Stimulated activated CD4-positive, alpha-beta T cell treated with anti-CD3 and anti-CD28 coated beads, Interleukin-15, amount 100 ng/mL, for 48 hours (primary cell): Measurements from ENCODE around the gene GPD1L.
"Not testable (repeated sequence)": the region's sequence is repeated elsewhere in the genome, so short reads cannot be mapped to it uniquely, and the experiment has no call there.

ENCODE experiments used
- DNase-seq, 2 donors: peaks; one replicate each; pipeline ENCODE4 v3.0.0-alpha.2; 2020; ENCODE audit warnings: low read depth in 2 of 2

GPD1L gene

DNA sequence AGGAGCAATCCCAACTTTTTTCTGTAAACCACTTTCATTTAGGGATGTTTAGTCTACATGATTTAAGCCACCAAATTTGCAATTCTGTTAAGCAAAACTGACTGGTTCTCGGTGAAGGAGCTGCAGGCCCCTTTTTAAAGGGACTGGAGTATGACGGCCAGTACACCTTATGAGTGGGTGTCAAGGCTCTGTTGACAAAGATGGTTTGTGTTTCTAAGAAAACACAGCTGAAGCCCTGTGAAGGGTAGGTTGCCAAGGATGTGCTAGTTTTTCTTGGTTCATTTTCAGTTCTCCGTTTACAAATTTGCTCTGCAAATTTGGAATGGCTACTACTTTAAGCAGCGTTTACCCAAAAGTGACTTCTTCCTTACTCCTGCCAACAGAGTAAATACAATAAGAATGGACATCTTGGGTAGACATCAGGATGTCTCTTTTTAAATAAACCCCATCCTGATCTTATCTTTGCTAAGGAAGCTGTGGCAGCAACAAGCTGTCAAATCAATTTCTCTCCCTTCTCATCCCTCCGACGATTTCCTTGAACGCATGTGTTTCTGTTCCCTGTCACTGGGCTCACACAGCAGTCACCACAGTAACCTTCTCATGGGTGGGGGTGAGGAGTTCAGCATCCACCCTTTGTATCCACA lies 73.8 kb downstream of the GPD1L start:
- DNase-seq = no peak

DNA sequence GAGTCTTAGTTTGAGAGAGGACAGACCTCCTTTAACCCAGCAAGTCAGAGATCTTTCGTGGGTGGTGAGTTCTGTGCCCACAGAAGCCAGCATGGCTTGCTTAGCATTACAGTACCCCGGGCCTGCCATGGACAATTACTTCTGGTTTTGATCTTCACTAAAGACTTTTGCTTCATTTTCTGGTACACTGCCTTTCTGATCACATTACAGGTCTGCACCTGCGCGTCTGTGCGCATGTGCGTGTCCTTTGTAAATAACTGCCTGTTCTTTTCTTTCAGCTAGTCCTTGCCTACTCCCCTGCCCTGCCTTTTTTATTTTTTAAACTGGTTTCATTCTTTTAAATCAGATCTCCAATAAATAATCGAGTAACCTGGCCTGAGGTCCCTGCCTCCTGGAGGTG lies 74.9 kb downstream of the GPD1L start:
- DNase-seq = no peak

DNA sequence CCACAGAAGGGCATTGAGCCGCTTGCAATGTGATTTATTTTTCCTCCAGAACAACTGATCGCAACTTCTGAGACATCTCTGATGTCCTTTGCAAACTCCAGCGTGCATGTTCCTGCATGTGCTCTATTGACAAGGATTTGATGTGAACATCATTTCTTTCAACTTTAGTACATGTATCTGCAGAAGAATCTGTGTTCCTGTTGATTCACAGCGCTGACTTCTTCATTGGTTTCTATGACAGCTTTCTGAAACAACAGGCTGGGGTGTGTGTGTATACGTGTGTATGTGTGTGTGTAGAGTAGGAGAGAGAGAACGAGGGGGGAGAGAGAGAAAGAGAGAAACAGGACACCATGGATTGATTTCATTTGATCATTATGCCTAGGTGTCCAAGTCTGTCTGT lies 75.4 kb downstream of the GPD1L start:
- DNase-seq = no peak

DNA sequence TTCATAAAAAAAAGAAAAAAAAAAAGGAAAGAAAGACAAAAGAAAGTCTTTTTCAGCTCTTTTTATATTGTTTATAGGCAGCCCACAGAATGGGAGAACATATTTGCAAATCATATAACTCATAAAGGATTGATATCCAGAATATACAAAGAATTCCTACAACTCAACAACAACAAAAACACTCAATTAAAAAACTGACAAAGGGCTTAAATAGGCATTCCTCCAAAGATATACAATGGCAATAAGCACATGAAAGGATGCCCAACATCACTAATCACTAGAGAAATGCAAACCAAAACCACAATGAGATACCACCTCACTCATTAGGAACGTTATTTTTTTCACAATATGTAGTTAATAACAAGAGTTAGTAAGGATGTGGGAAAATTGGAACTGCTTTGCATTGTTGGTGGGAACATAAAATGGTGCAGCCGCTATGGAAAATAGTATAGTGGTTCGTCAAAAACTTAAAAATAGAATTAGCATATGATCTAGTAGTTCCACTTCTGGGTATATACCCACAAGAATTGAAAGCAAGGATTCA lies 77.8 kb downstream of the GPD1L start:
- DNase-seq = no peak

DNA sequence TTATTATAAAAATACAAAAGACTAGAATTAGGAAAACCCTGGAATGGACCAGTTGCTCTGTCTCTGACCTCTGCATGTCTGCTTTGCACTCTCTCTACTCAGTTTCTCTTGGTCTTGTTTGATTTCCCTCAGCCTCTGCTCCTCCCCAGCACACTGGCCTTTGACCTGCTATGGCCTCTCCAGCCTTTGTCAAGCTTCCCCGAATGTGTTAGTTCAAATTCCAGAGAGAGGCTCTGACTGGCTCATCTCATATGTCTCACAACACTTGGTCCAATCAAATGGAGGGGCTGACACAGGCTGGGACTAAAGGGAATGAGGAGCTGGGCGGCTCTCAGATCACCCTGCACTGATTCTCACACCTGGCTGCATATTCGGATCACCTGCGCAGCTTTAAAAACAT lies 79.7 kb downstream of the GPD1L start:
- no peak for DNase-seq

DNA sequence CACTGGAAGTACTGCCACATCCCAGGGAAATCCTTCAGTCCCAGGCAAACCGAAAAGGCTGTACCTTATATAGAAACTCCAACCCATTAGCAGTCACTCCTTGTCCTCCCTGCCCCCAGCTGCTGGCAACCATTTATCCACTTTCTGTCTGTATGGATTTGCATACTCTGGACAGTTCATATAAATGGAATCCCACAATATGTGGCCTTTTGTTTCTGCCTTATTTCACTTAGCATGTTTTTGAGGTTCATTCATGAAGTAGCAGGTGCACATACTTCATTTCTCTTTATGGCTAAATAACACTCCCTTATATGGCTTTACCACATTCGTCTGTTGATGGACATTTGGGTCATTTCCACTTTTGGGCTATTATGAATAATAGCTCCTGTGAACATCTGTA lies 80.5 kb downstream of the GPD1L start:
- DNase-seq = no peak

DNA sequence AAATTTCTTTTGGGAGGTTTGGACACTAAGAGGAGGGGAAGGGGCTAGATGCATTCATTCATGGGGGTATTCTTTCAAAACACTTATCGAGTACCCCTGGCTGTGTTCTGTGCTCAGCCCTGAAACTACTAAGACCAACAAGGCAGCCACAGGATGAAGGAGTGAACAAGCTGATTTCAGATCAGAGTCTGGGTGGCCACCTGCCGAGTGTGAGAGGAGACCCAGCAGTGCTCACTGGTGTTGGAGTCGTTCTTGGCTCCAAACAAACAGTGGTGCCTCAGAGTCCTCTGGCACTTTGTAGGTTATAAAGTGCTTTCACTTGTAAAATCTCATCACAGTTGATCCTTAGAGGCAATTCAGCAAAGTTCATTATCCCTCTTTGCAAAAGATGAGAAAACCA lies 83.3 kb downstream of the GPD1L start:
- no peak for DNase-seq

DNA sequence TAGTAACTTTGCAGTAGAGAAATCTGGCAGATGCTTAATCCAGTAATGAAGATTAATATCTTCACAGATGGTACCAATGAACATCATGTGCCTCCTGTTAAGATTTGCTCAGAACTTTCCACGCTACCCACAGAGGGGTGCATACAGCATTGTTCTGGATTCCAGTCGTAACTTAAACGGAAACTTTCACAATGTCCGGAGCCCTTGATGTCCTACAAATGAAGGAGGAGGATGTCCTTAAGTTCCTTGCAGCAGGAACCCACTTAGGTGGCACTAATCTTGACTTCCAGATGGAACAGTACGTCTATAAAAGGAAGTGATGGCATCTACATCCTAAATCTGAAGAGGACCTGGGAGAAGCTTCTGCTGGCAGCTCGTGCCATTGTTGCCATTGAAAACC lies 84.1 kb downstream of the GPD1L start:
- DNase-seq = not testable (repeated sequence)

DNA sequence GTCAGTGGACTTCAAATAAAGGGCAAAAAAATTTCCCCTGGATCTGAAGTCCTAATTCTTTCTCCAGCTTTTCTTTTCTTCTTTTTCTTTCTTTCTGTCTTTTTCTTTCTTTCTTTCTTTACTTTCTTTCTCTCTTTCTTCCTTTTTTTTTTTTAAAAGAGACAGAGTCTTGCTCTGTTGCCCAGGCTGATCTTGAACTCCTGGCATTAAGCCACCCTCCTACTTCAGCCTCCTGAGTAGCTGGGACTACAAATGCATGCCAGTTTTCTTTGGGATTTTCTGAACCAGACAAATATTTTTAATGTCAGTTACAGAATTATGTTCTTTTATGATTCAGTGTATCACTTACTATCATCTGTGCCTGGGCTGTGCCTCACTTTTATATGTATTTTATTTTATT lies 86.7 kb downstream of the GPD1L start:
- DNase-seq = no peak

DNA sequence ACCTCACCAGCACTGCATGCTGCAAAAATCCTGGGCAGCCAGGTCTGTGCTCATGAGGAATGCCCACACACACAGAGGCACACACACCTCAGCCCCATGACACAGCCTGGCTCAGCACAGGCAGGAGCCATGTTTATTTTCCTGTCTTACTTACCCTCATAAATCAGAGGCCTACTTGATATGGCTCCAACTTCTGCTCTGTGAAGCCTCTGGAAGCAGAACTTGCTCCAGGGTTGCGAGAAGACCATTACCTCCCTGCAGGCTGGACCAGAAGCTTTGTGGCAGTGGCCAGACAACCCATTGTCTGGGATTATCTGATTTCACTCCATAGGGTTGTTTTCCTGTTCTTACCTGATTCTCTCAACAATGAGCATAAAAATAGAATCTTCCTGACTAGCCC lies 88.2 kb downstream of the GPD1L start:
- no peak for DNase-seq

DNA sequence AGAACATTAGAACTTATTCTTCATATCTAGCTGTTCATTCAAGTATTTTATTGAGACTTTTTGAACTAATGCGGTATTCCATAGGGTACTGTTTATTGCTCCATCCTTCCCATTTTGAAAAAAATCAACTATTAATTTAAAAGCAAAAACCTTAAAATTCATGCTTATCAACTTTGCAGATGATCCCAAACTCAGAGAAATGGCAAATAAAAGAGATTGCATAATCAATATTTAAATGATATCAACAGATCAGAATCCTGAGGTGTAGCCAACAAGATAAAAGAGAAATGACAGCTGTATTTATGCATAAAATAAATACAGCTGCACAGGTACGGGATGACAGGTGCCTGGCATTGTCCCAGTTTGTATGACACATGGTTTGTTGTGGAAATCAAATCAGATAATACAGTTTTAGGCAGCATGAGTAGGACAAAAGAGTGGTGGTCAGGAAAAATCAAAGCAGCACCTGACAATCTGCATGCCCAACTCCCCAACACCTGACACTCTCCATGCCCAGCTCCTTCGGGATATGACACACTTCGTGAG lies 89.6 kb downstream of the GPD1L start:
- no peak for DNase-seq

DNA sequence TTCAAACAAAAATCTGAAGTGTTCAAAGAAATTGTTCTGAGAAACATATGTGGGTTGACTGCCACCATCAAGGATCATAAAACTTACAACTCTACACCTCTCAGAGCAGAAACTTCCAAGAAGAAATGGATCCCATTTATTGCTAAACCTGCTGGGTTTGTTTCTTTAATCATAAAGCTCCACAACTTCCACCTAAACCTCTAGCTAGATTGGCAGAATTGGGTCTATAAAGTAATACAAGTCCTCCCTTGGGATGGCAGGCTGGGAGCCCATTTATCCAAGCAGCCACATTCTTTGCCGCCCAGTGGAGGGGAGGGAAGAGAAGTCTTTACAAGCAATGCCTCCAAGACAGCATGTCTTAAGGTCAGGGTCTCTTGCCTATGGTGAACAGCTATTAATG lies 91.6 kb downstream of the GPD1L start:
- DNase-seq = no peak

DNA sequence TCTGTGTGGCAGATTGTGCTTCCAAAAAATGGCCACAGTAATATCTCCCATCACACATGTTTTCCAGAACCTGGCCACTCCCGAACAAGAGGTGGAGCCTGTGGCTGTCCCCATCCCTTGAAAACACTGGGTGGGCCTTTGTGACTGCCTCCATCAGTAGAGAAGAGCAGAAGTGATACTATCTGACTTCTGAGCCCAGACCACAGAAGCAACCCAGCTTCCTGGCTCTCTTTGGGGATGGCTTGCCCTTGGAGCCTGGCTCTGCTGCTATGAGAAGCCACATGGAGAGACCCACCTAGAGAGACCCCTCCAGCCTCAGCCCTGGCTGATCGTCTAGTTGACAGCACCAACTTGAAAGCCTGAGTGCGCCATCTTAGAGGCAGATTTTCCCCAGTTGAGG lies 92.3 kb downstream of the GPD1L start:
- DNase-seq = no peak

DNA sequence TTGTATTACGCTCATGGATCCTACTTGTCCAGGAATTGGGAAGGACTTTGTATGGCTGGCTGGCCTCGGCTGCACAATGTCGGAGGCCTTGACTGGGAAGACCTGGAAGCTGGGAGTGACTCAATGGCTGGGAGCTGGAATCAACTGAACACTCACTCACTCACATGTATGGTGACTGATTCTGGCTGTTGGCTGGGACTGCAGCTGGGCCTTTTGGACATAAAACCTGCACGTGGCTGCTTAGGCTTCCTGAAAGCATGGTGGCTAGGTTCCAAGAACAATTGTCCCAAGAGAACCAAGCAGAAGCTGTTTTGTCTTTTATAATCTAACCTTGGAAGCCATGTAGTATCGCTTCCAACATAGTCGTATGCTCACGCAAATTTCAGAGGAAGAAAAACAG lies 94.1 kb downstream of the GPD1L start:
- DNase-seq = no peak

DNA sequence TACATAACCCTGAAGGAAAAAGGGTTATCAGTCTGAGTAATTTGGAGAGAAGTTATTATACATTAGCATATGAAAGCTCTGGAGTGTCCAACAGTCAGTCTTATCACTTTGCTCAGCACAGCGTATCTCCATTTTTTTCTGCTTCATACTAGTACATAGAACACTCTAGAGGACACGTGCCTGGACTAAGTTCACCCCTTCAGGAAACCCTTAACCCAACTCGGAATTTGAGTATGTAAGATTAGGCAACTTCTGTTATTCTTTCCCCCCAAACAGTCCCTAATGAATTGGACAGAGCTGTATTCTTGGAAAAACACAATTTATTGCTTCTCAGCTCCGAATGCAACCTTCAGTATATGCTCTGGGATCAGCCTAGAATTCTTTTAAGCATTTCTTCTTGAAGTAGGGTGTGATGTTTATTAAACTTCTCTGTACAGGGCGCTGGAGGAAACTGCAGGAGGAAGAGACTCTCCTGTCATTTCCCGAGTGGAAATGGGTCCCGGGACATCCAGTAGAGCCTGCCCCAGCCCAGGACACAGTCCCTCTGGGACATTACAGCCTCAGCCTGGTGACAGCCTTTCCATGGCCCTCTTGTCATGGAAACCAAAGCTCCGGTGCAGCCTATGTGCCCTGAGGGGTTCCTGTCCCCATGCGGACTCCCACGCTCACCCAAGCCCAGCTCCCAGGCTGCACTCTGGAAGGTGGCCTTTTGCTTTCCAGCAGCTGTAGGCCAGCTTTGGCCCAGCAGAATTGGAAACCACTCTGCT lies 94.8 kb downstream of the GPD1L start:
- DNase-seq = no peak

DNA sequence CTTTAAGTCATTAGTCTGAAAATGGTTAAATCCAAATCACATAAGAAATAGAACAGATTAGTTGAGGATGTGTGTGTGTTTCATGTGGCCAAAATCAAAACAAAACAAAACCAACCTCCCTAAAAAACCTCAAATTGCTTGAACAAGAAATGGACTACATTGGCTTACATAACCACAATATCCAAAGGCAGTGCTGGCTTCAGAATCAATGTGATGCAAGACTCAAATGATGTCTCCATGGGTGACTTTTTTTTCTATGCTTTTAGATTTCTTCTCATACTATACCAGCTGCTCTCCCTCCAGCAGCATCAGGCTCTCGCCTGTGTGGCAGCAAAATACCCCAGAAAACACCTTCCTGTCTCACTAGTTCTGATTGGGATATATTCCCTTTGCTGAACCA lies 96.1 kb downstream of the GPD1L start:
- DNase-seq = no peak

DNA sequence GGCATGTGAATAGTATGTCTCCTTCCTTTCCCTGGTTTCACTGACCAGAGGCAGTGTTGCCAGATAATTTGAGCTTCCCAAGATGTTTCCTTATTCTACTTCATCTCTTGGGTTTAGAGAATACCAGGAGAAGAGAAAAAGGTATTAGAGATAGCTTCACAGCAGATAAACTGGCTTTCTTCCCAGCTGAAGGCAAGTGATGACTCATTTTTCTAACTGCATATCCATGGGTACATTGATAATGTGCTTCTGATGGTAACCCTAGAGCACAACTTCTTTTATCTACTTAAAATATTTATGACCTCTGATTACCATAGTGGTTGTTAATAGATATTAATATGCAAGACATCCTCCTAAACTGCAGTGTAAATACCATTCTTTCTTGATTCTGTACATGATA lies 97.4 kb downstream of the GPD1L start:
- no peak for DNase-seq

DNA sequence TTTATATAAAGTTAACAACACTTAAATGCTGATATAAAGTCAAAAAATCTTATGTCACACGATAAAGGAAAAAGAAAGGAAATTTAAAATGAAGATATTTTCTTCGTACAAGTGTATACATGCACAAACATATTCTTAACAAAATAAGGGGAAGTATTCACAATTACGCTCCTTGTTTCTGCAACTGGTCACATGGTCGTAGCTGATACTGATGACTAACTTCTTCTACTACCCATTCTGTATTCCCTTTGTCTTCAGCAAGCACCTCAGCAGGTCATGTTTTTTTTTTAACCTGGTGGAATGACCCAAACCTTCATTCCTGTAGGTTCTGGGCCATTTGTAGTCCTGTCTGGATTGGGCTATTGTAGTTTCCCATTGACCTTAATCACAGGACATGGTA lies 102.0 kb downstream of the GPD1L start:
- no peak for DNase-seq

DNA sequence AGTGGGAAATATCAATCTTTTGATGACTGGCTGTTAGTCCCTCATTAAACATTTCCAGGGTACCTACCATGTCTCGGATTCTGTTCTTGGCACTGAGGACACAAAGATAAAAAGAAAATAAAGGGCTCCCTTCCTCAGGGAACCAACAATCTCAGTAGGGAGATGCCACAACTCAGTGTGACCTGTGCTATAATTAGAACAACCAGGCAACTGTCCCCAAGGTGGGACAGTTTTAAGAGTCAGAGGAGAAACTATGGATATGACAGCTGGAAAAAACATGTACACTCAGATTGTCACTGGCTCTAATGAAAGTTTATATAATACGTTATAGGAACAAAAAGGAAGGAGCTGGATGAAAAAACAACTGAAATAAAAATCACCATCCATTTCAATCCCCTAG lies 108.8 kb downstream of the GPD1L start:
- DNase-seq = no peak

DNA sequence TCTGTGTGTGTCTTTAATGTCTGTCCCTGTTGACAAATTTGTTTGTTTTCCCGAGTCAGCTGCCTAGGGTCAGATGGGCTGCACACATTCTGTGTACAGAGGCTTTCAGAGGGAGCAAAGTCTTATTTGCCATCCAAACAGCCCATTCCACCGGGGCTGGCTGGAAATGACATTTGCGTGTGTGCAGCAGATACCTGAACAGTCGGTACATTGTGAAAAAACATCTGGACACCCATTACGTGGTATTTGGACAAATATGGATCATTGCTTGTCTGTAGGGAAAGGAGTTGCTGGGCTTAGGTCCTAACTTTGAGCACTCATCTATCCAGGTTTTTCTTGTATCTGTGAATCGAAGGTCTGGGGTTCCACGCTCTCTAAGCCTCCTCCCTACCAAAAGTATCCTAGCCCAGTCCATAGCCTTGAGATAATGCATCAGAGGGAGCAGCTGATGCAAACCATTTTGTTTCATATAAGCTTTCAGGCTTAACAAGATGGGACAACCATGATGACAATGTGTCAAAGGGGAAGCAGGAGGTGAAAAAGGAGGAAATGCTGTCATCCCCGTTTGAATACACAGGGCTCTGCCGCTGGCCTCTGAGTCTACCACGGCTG lies 109.9 kb downstream of the GPD1L start:
- no peak for DNase-seq

DNA sequence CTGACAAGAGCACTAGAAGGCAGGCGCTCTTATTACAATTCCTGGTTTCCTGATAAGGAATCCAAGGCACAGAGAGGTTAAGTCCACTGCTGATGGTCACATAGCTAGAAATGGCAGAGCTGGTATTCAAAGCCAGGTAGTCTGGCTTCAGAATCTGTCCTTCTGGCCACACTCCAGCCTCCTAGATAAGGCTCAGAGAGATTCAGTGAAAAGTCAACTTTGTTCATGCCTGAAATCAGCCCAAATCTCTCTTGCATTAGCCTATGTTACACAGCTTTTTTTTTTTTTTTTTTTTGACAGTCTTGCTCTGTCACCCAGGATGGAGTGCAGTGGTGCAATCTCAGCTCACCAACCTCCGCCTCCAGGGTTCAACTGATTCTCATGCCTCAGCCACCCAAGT lies 110.9 kb downstream of the GPD1L start:
- no peak for DNase-seq
